GM18511 (cell line): ENCODE results near the gene PRKCH.

Source experiments
- ATAC-seq: cut with Tn5 transposase; IDR thresholded peaks from one replicate; pipeline ENCODE4 v1.9.1; 2021; ENCODE audit warnings: mild to moderate bottlenecking, moderate library complexity; ENCODE audit not compliant: unreplicated experiment

Gene PRKCH

GRCh38 chr14:61540931-61541330 lies 219.6 kb downstream of the PRKCH start:
- no peak for ATAC-seq

GRCh38 chr14:61542848-61543790 lies 221.7 kb downstream of the PRKCH start:
- ATAC-seq, result no peak

GRCh38 chr14:61543946-61544345 lies 222.6 kb downstream of the PRKCH start:
- no peak for ATAC-seq

- ATAC-seq, result no peak
Measured at GRCh38 chr14:61544448-61545330, 223.3 kb downstream of the PRKCH start.

- no peak for ATAC-seq
Measured at GRCh38 chr14:61545726-61546455, 224.5 kb downstream of the PRKCH start.

GRCh38 chr14:61547186-61548069 lies 226.0 kb downstream of the PRKCH start:
- no peak for ATAC-seq

- no peak for ATAC-seq
Measured at GRCh38 chr14:61549425-61549824, 228.0 kb downstream of the PRKCH start.

GRCh38 chr14:61551384-61551783 lies 230.0 kb downstream of the PRKCH start:
- ATAC-seq, result no peak

- ATAC-seq, result no peak
Measured at GRCh38 chr14:61552241-61552640, 230.9 kb downstream of the PRKCH start.

GRCh38 chr14:61553730-61554641 lies 232.6 kb downstream of the PRKCH start:
- no peak for ATAC-seq

GRCh38 chr14:61555056-61555838 lies 233.9 kb downstream of the PRKCH start:
- ATAC-seq, result no peak

GRCh38 chr14:61556455-61556854 lies 235.1 kb downstream of the PRKCH start:
- ATAC-seq, result no peak

- ATAC-seq, result no peak
Measured at GRCh38 chr14:61557262-61557661, 235.9 kb downstream of the PRKCH start.

GRCh38 chr14:61557854-61558253 lies 236.5 kb downstream of the PRKCH start:
- ATAC-seq, result no peak

GRCh38 chr14:61558271-61558670 lies 236.9 kb downstream of the PRKCH start:
- no peak for ATAC-seq

- ATAC-seq, result no peak
Measured at GRCh38 chr14:61559641-61560201, 238.3 kb downstream of the PRKCH start.

- no peak for ATAC-seq
Measured at GRCh38 chr14:61560323-61560722, 238.9 kb downstream of the PRKCH start.

- ATAC-seq, result no peak
Measured at GRCh38 chr14:61561104-61561503, 239.7 kb downstream of the PRKCH start.
